Heart left ventricle (tissue), 16 donors: Measurements from ENCODE around the gene MARK3. TPM values are rescaled to one million over a fixed set of nuclear protein-coding genes. Genes with fewer than 3 reads are reported as not detected.

Experiments used
- ATAC-seq, 4 donors: fragments of 200-7000 bp; cut with Tn5 transposase; one replicate each; pipeline ENCODE4 v1.9.1; 2020 to 2022; ENCODE audit warnings: moderate library complexity in 4 of 4, mild to moderate bottlenecking in 3 of 4, moderate number of reproducible peaks in 1 of 4
- DNase-seq, 5 donors: peaks; one replicate each; pipeline ENCODE4 v3.0.0-alpha.2; 2020
- H3K27ac ChIP-seq, 12 donors: fragments of 200-600 bp; sonication (generic) in 4 of 12; one replicate each; pipeline versions ENCODE4 v1.5.0 to v1.8.0; 2016 to 2022; ENCODE audit warnings: mild to moderate bottlenecking in 2 of 12
- H3K27me3 ChIP-seq, 9 donors: fragments of 200-600 bp; sonication (generic) in 2 of 9; one replicate each; pipeline versions ENCODE4 v1.5.1 to v1.8.0; 2016 to 2022; ENCODE audit warnings: mild to moderate bottlenecking in 3 of 9
- H3K36me3 ChIP-seq, 9 donors: fragments of 200-600 bp; sonication (generic) in 2 of 9; one replicate each; pipeline versions ENCODE4 v1.5.0 to v1.8.0; 2018 to 2022; ENCODE audit warnings: mild to moderate bottlenecking in 2 of 9
- H3K4me1 ChIP-seq, 12 donors: fragments of 200-600 bp; sonication (generic) in 4 of 12; one replicate each; pipeline versions ENCODE4 v1.5.0 to v1.8.0; 2016 to 2022; ENCODE audit warnings: mild to moderate bottlenecking in 3 of 12
- H3K4me3 ChIP-seq, 12 donors: fragments of 200-600 bp; sonication (generic) in 4 of 12; one replicate each; pipeline versions ENCODE4 v1.5.0 to v1.8.0; 2017 to 2022; ENCODE audit warnings: mild to moderate bottlenecking in 9 of 12, moderate library complexity in 4 of 12
- H3K9me3 ChIP-seq, 12 donors: fragments of 200-600 bp; sonication (generic) in 4 of 12; one replicate each; pipeline versions ENCODE4 v1.5.0 to v1.8.0; 2016 to 2022; ENCODE audit warnings: mild to moderate bottlenecking in 1 of 12
- CTCF ChIP-seq, 12 donors: fragments of 200-600 bp; sonication (generic) in 4 of 12; IDR thresholded peaks; one replicate each; pipeline versions ENCODE4 v1.5.0 to v1.8.0; 2018 to 2022; ENCODE audit warnings: antibody characterized with exemption in 12 of 12, mild to moderate bottlenecking in 5 of 12
- POLR2A ChIP-seq, 2 donors: fragments of 450-650 bp; IDR thresholded peaks; one replicate each; pipeline ENCODE4 v1.6.1; 2017; ENCODE audit warnings: antibody characterized with exemption in 2 of 2, mild to moderate bottlenecking in 2 of 2, moderate library complexity in 2 of 2
- WGBS, 4 donors: extraction: QIAGEN DNeasy Blood & Tissue Kit in 2 of 4; methylation state at CpG; one replicate each; pipeline versions ENCODE4 v1.1.5 to v1.1.7; 2013 to 2018; 5-methylcytosine and 5-hydroxymethylcytosine counted together
- intact Hi-C, 10 donors: fragments of 100-400 bp; cut with DNase I; formaldehyde crosslinking; loops; one replicate each; pipeline versions ENCODE4 v1.11.1 to v1.14.2; 2022
- polyA plus RNA-seq, 2 donors: library from polyadenylated mRNA; stranded (reverse); fragments of 200-250 nt; gene quantifications; one replicate each; pipeline ENCODE4 v1.2.3, GENCODE V29; 2013
- total RNA-seq, 9 donors: library from RNA; depleted of rRNA in 2 of 9; stranded (reverse); fragments of >200 nt in 2 of 9; fragmentation: NEBNext Ultra II Directional in 3 of 9; extraction: Animal tissue kit (Norgen Biotek cat#: 25700) in 3 of 9; gene quantifications; one replicate each; pipeline versions ENCODE4 v1.1.0 to v1.2.4, GENCODE V29; 2016 to 2023
- donor health status: ischemic (EF 13 %, LVEDD 7.1; RV severe dilation, severe dysfunction).
- donor health status: healthy with polysubstance abuse.
- donor health status: DM: no; HTN: yes; CAD: no.
- donor health status: DM: no; HTN: no; CAD: no.
- donor health status: ischemic (EF 25% LVEDD 6.9; RV normal size, moderate dysfunction).
- donor health status: ischemic (EF 25% LVEDD 5.7; RV mildly dilated, moderate dysfunction).
- donor health status: healthy.
- donor health status: DM: yes; HTN: yes; CAD: no.
- donor health status: ischemic (EF 35%, LVEDD 5.7; RV mildly dilated, moderate dysfunction).
- donor health status: nonischemic (EF 11% LVEDD 7.7; RV severe dilation, severe dysfunction).
- donor health status: DM: yes; HTN: yes; CAD: no.
- donor health status: PGD.
- donor health status: ischemic (EF 29% LVEDD 5.4; RV normal size, mild dysfunction).
- donor health status: nonischemic (EF 23%, LVEDD 6.1; RV moderate dilation, normal function).

Gene MARK3
- total and polyA plus RNA-seq, 11 donors: 54.0 to 156 (median 111) TPM

GRCh38 chr14:103545915-103546651 lies 160.9 kb downstream of the MARK3 start:
- H3K36me3 ChIP-seq: peaks cover 0 to 2% (median 0%) of the 10 kb centered on the region in 9 donors
- TF ChIP-seq CTCF (IDR thresholded peaks at IDR 0.05) (no peak), POLR2A (IDR thresholded peaks at IDR 0.05) (no peak)
- no peaks in the 10 kb centered on the region for H3K27me3 ChIP-seq
- DNase-seq (peak in 1 of 5 donors; percentile 56), ATAC-seq (no peak)
- WGBS, 4 donors: 81 to 89% (median 85%) methylated on average over 19 to 27 of the region's 27 CpGs
- no peak overlapping the region for H3K4me3 ChIP-seq
- H3K27ac ChIP-seq: peak overlapping the region in 1 of 12 donors; percentile 91
- peaks cover 0 to 73% (median 58%) of the 10 kb centered on the region in 12 donors for H3K4me1 ChIP-seq
- no peaks in the 10 kb centered on the region for H3K9me3 ChIP-seq
- intact Hi-C loops: loop anchor here in 8 of 10 donors (1.0 to 5.0 kb wide), 6 partner anchors 27 to 46 kb away; no protein-coding TSS in a partner anchor

GRCh38 chr14:103546652-103547454 lies 161.6 kb downstream of the MARK3 start:
- H3K27me3 ChIP-seq: no peaks in the 10 kb centered on the region
- ATAC-seq (peak in 2 of 4 donors; percentile 10 to 28), DNase-seq (peak in 4 of 5 donors; percentile 64 to 89 (median 72))
- 17 to 31% (median 27%) methylated on average over 15 to 21 of the region's 21 CpGs for WGBS, 4 donors
- H3K36me3 ChIP-seq: peaks cover 0 to 2% (median 0%) of the 10 kb centered on the region in 9 donors
- no peaks in the 10 kb centered on the region for H3K9me3 ChIP-seq
- H3K4me3 ChIP-seq: no peak overlapping the region
- H3K27ac ChIP-seq: no peak overlapping the region
- TF ChIP-seq CTCF (IDR thresholded peaks at IDR 0.05): peak; percentile 78 to 96 (median 91)
- no peak for TF ChIP-seq POLR2A (IDR thresholded peaks at IDR 0.05)
- intact Hi-C loops: loop anchor here in 8 of 10 donors (1.0 to 5.0 kb wide), 6 partner anchors 28 to 47 kb away; no protein-coding TSS in a partner anchor
- H3K4me1 ChIP-seq: peaks cover 0 to 73% (median 55%) of the 10 kb centered on the region in 12 donors

GRCh38 chr14:103547455-103547940 lies 162.3 kb downstream of the MARK3 start:
- Histone ChIP-seq H3K4me3 (no peak overlapping the region), H3K27ac (no peak overlapping the region), H3K9me3 (no peaks in the 10 kb centered on the region), H3K36me3 (peaks cover 0 to 2% (median 0%) of the 10 kb centered on the region in 9 donors), H3K27me3 (no peaks in the 10 kb centered on the region), H3K4me1 (peaks cover 0 to 73% (median 55%) of the 10 kb centered on the region in 12 donors)
- TF ChIP-seq CTCF (IDR thresholded peaks at IDR 0.05): no peak
- no peak for TF ChIP-seq POLR2A (IDR thresholded peaks at IDR 0.05)
- no peak for DNase-seq
- no peak for ATAC-seq
- intact Hi-C loops: loop anchor here in 7 of 10 donors (2.0 to 5.0 kb wide), 3 partner anchors 29 to 47 kb away; no protein-coding TSS in a partner anchor
- 87 to 92% (median 87%) methylated on average over 10 to 11 of the region's 11 CpGs for whole genome bisulfite sequencing, 4 donors
